Sigmoid colon (tissue), 7 donors: Measurements from ENCODE around the gene YAP1. TPM values are rescaled to one million over a fixed set of nuclear protein-coding genes. Genes with fewer than 3 reads are reported as not detected.

Source experiments
- DNase-seq: peaks from one replicate; pipeline ENCODE4 v3.0.0-alpha.2; 2019
- H3K27ac ChIP-seq, 4 donors: fragments of 200-600 bp; sonication (generic); one replicate each; pipeline ENCODE4 v1.5.1; 2016 to 2019; ENCODE audit warnings: mild to moderate bottlenecking in 1 of 4
- H3K27me3 ChIP-seq, 3 donors: fragments of 200-600 bp; sonication (generic); one replicate each; pipeline ENCODE4 v1.5.1; 2019; ENCODE audit warnings: mild to moderate bottlenecking in 1 of 3
- H3K36me3 ChIP-seq, 4 donors: fragments of 200-600 bp; sonication (generic); one replicate each; pipeline ENCODE4 v1.5.1; 2016 to 2019
- H3K4me1 ChIP-seq, 4 donors: fragments of 200-600 bp; sonication (generic); one replicate each; pipeline ENCODE4 v1.5.1; 2017 to 2019
- H3K4me3 ChIP-seq, 4 donors: fragments of 200-600 bp; sonication (generic); one replicate each; pipeline ENCODE4 v1.5.1; 2017 to 2019; ENCODE audit warnings: mild to moderate bottlenecking in 2 of 4, moderate library complexity in 1 of 4
- H3K9me3 ChIP-seq, 4 donors: fragments of 200-600 bp in 3 of 4; sonication (generic) in 3 of 4; one replicate each; pipeline versions ENCODE4 v1.5.1 to v1.6.1; 2013 to 2019
- CTCF ChIP-seq, 4 experiments: fragments of 450-650 bp in 3 of 4; fragments of 200-600 bp in 1 of 4; IDR thresholded peaks; one replicate each; pipeline ENCODE4 v1.5.1; 2016 to 2019; ENCODE audit warnings: antibody characterized with exemption in 4 of 4, mild to moderate bottlenecking in 3 of 4, moderate library complexity in 2 of 4
- EP300 ChIP-seq, 4 donors: sonication (generic); formaldehyde crosslinking; IDR thresholded peaks; one replicate each; pipeline ENCODE4 v1.6.1; 2017; ENCODE audit warnings: antibody characterized with exemption in 4 of 4
- POLR2A ChIP-seq, 2 donors: fragments of 450-650 bp; IDR thresholded peaks; one replicate each; pipeline ENCODE4 v1.6.1; 2016; ENCODE audit warnings: antibody characterized with exemption in 2 of 2, mild to moderate bottlenecking in 2 of 2, moderate library complexity in 2 of 2
- POLR2AphosphoS5 ChIP-seq, 4 donors: sonication (generic); formaldehyde crosslinking; IDR thresholded peaks; one replicate each; pipeline ENCODE4 v1.6.1; 2017; ENCODE audit warnings: antibody characterized with exemption in 4 of 4
- WGBS, 2 donors: extraction: QIAGEN DNeasy Blood & Tissue Kit; methylation state at CpG; one replicate each; pipeline ENCODE4 v1.1.7; 2013; 5-methylcytosine and 5-hydroxymethylcytosine counted together
- intact Hi-C: fragments of 100-400 bp; cut with DNase I; formaldehyde crosslinking; loops from one replicate; pipeline ENCODE4 v1.15.1; 2023
- polyA plus RNA-seq, 3 donors: library from polyadenylated mRNA; stranded (reverse); fragments of 200-250 nt; gene quantifications; one replicate each; pipeline ENCODE4 v1.2.3, GENCODE V29; 2013
- total RNA-seq, 4 donors: library from RNA; depleted of rRNA; stranded (reverse); fragments of >200 nt; gene quantifications; one replicate each; pipeline ENCODE4 v1.1.0, GENCODE V29; 2016
- donor health status: healthy with polysubstance abuse.
- donor health status: Bipolar disorder and iron deficiency.
- donor health status: healthy.

The YAP1 gene
- total and polyA plus RNA-seq, 7 donors = 12.0 to 239 (median 159) TPM

GRCh38 chr11:102108734-102109440 is 1.4 kb upstream of the YAP1 start:
- Histone ChIP-seq H3K36me3 (no peaks in the 10 kb centered on the region), H3K9me3 (no peaks in the 10 kb centered on the region), H3K27me3 (no peaks in the 10 kb centered on the region), H3K4me1 (peaks cover 0 to 23% (median 13%) of the 10 kb centered on the region in 4 donors), H3K4me3 (peak overlapping the region in 1 of 4 donors; percentile 93), H3K27ac (peak overlapping the region; percentile 96 to 99 (median 99))
- intact Hi-C loops = no loop called here
- WGBS, 2 donors = 60 to 70% methylated on average over 3 of the region's 3 CpGs
- TF ChIP-seq EP300 (IDR thresholded peaks at IDR 0.05) (no peak), CTCF (IDR thresholded peaks at IDR 0.05) (no peak), POLR2A (IDR thresholded peaks at IDR 0.05) (no peak), POLR2AphosphoS5 (IDR thresholded peaks at IDR 0.05) (no peak)
- no peak for DNase-seq

- H3K9me3 ChIP-seq = no peaks in the 10 kb centered on the region
- intact Hi-C loops = loop anchor here (2.0 to 5.0 kb wide), 5 partner anchors 47 to 236 kb away; partner anchors contain the start of genes BIRC2, CEP126 and CFAP300
- 1 to 2% methylated on average over 31 of the region's 31 CpGs for WGBS, 2 donors
- H3K27ac ChIP-seq = peak overlapping the region; percentile 96 to 99 (median 99)
- H3K36me3 ChIP-seq = peaks cover 0 to 11% (median 0%) of the 10 kb centered on the region in 4 donors
- H3K4me1 ChIP-seq = peaks cover 0 to 41% (median 23%) of the 10 kb centered on the region in 4 donors
- TF ChIP-seq CTCF (IDR thresholded peaks at IDR 0.05) (no peak), POLR2AphosphoS5 (IDR thresholded peaks at IDR 0.05) (no peak), EP300 (IDR thresholded peaks at IDR 0.05) (no peak), POLR2A (IDR thresholded peaks at IDR 0.05) (no peak)
- peak overlapping the region; percentile 86 to 98 (median 96) for H3K4me3 ChIP-seq
- no peak for DNase-seq
- H3K27me3 ChIP-seq = no peaks in the 10 kb centered on the region
These were observed 439 bp downstream of the YAP1 start for GRCh38 chr11:102110761-102111010.

- H3K27me3 ChIP-seq = no peaks in the 10 kb centered on the region
- intact Hi-C loops = loop anchor here (2.0 to 5.0 kb wide), 5 partner anchors 46 to 236 kb away; partner anchors contain the start of genes BIRC2, CEP126 and CFAP300
- H3K36me3 ChIP-seq = peaks cover 0 to 11% (median 0%) of the 10 kb centered on the region in 4 donors
- H3K27ac ChIP-seq = peak overlapping the region; percentile 96 to 99 (median 99)
- peaks cover 0 to 46% (median 28%) of the 10 kb centered on the region in 4 donors for H3K4me1 ChIP-seq
- 1 to 3% methylated on average over 61 of the region's 61 CpGs for WGBS, 2 donors
- H3K9me3 ChIP-seq = no peaks in the 10 kb centered on the region
- H3K4me3 ChIP-seq = peak overlapping the region; percentile 86 to 98 (median 96)
- TF ChIP-seq CTCF (IDR thresholded peaks at IDR 0.05) (no peak), POLR2A (IDR thresholded peaks at IDR 0.05) (peak in 1 of 2 donors; percentile 38), POLR2AphosphoS5 (IDR thresholded peaks at IDR 0.05) (peak in 3 of 4 donors; percentile 15 to 58 (median 41))
- DNase-seq = peak; percentile 89
These were observed 952 bp downstream of the YAP1 start for GRCh38 chr11:102111011-102111786.

GRCh38 chr11:102111787-102112508 is 1.7 kb downstream of the YAP1 start:
- H3K4me1 ChIP-seq = peaks cover 0 to 53% (median 31%) of the 10 kb centered on the region in 4 donors
- peak overlapping the region; percentile 86 to 98 (median 96) for H3K4me3 ChIP-seq
- no peaks in the 10 kb centered on the region for H3K9me3 ChIP-seq
- WGBS, 2 donors = 1 to 4% methylated on average over 20 of the region's 20 CpGs
- no peaks in the 10 kb centered on the region for H3K27me3 ChIP-seq
- H3K27ac ChIP-seq = peak overlapping the region; percentile 96 to 99 (median 99)
- DNase-seq = peak; percentile 73
- peaks cover 0 to 11% (median 0%) of the 10 kb centered on the region in 4 donors for H3K36me3 ChIP-seq
- intact Hi-C loops = loop anchor here (2.0 to 5.0 kb wide), 6 partner anchors 45 to 235 kb away; partner anchors contain the start of genes BIRC2, CEP126 and CFAP300
- TF ChIP-seq POLR2AphosphoS5 (IDR thresholded peaks at IDR 0.05) (peak in 3 of 4 donors; percentile 29 to 56 (median 49)), POLR2A (IDR thresholded peaks at IDR 0.05) (no peak)
